K562 (cell line): ENCODE measurements around the gene RTBDN. TPM values are rescaled to one million over a fixed set of nuclear protein-coding genes. Genes with fewer than 3 reads are reported as not detected.

ENCODE experiments used
- CBX8 ChIP-seq: fragments of 200-600 bp; sonication (generic); IDR thresholded peaks from 2 replicates; pipeline ENCODE4 v1.6.1; 2012; ENCODE audit warnings: borderline replicate concordance, mixed run types, low read depth, mild to moderate bottlenecking, moderate library complexity, mixed read lengths, low read length, control low read depth, inconsistent platforms; ENCODE audit not compliant: poor library complexity, severe bottlenecking; ENCODE audit errors: extremely low read depth
- CC2D1A ChIP-seq: fragments of 450-650 bp; IDR thresholded peaks from 2 replicates; pipeline ENCODE4 v1.6.1; 2017; ENCODE audit warnings: mild to moderate bottlenecking
- CHAMP1 ChIP-seq: fragments of 450-650 bp; IDR thresholded peaks from 2 replicates; pipeline ENCODE4 v1.6.1; 2016; ENCODE audit warnings: mild to moderate bottlenecking
- FIP1L1 ChIP-seq: fragments of 200-400 bp; formaldehyde crosslinking; IDR thresholded peaks from 2 replicates; pipeline ENCODE4 v1.6.1; 2018; ENCODE audit warnings: mild to moderate bottlenecking, low read depth, low read length; ENCODE audit not compliant: poor library complexity, severe bottlenecking
- MAZ ChIP-seq, 2 experiments: fragments of 450-650 bp in 1 of 2; sonication (generic) in 1 of 2; formaldehyde crosslinking; IDR thresholded peaks in 1 of 2; conservative IDR thresholded peaks in 1 of 2; 2 replicates each; pipeline versions ENCODE4 v1.4.0 to v1.5.0; 2020; ENCODE audit warnings: mild to moderate bottlenecking in 1 of 2, missing genetic modification reagents in 1 of 2
- MBD1 ChIP-seq: fragments of 250-450 bp; sonication (Bioruptor Pico); IDR thresholded peaks from 2 replicates; pipeline ENCODE4 v1.8.0; 2022; ENCODE audit warnings: inconsistent platforms
- MCM2 ChIP-seq: fragments of 450-650 bp; IDR thresholded peaks from 2 replicates; pipeline ENCODE4 v1.6.1; 2017; ENCODE audit warnings: low read depth, mild to moderate bottlenecking
- MED1 ChIP-seq: sonication (generic); formaldehyde crosslinking; IDR thresholded peaks from 2 replicates; pipeline ENCODE4 v1.8.1; 2023; ENCODE audit warnings: missing genetic modification reagents, borderline replicate concordance
- PTTG1 ChIP-seq: fragments of 450-650 bp; IDR thresholded peaks from 2 replicates; pipeline ENCODE4 v1.6.1; 2016; ENCODE audit warnings: low read depth, mild to moderate bottlenecking, missing genetic modification characterization, missing compliant biosample characterization
- SMARCA5 ChIP-seq: fragments of 450-650 bp; IDR thresholded peaks from 2 replicates; pipeline ENCODE4 v1.6.1; 2016
- SMARCB1 ChIP-seq: IDR thresholded peaks from 2 replicates; pipeline ENCODE4 v1.6.1; 2011; ENCODE audit warnings: improper control_type of control experiment, low read depth; ENCODE audit not compliant: insufficient read length
- SNRNP70 ChIP-seq: fragments of 200-400 bp; formaldehyde crosslinking; optimal IDR thresholded peaks from 2 replicates; pipeline ENCODE3; 2017; ENCODE audit warnings: low read depth, low read length
- SRF ChIP-seq, 2 experiments: fragments of 250-450, 450-650 bp in 1 of 2; sonication (Bioruptor Pico) in 1 of 2; sonication (generic) in 1 of 2; formaldehyde crosslinking; IDR thresholded peaks; 2 replicates each; pipeline versions ENCODE4 v1.5.0 to v1.5.1; 2020 to 2022; ENCODE audit warnings: mild to moderate bottlenecking in 1 of 2, missing genetic modification reagents in 1 of 2
- U2AF2 ChIP-seq: fragments of 200-400 bp; formaldehyde crosslinking; optimal IDR thresholded peaks from 2 replicates; pipeline ENCODE3; 2017; ENCODE audit warnings: low read depth, mild to moderate bottlenecking, low read length
- ZFP36 ChIP-seq: fragments of 150-350 bp; IDR thresholded peaks from 2 replicates; pipeline ENCODE4 v1.6.1; 2018; ENCODE audit warnings: low read length, low read depth; ENCODE audit not compliant: partially characterized antibody
- ZNF778 ChIP-seq: fragments of 450-650 bp; formaldehyde crosslinking; IDR thresholded peaks from 2 replicates; pipeline ENCODE4 v1.4.0; 2020; ENCODE audit warnings: mild to moderate bottlenecking, moderate library complexity
- polyA plus RNA-seq, 8 experiments: library from polyadenylated mRNA; depleted of rRNA in 4 of 8; stranded (reverse) in 5 of 8; unstranded in 3 of 8; fragments of >200 nt; fragmentation: Nextera tagmentation in 2 of 8; fragmentation: Illumina TruSeq in 1 of 8; extraction: Ambion mirVana in 2 of 8; extraction: Trizol in 1 of 8; gene quantifications; 2 replicates each; pipeline versions ENCODE4 v1.2.1 to v1.2.3, GENCODE V29; 2011 to 2014; ENCODE audit warnings: inconsistent platforms in 1 of 8, missing spikeins in 1 of 8
- total RNA-seq, 7 experiments: library from RNA; depleted of rRNA in 6 of 7; stranded (reverse); fragments of >200 nt in 6 of 7; fragmentation: Illumina TruSeq in 2 of 7; extraction: Trizol in 2 of 7; gene quantifications; 2 replicates each; pipeline versions ENCODE4 v1.2.1 to v1.2.3, GENCODE V29; 2011 to 2021; ENCODE audit warnings: low replicate concordance in 1 of 7
- TF ChIP-seq, protein P1 (sequence below): fragments of 250-450 bp; sonication (Bioruptor Pico); IDR thresholded peaks from 2 replicates; pipeline ENCODE4 v1.5.0; 2021; ENCODE audit warnings: mild to moderate bottlenecking, borderline replicate concordance
- TF ChIP-seq, protein P2 (sequence below): IDR thresholded peaks from 3 replicates; pipeline ENCODE4 v1.6.1; 2011; ENCODE audit warnings: borderline replicate concordance, mild to moderate bottlenecking; ENCODE audit not compliant: insufficient read length, insufficient read depth

RTBDN gene
- total and polyA plus RNA-seq, 9 of the 15 experiments (the other 6 are each of a cell fraction or from before 2014, with no cell fraction given): 0.20 to 2.3 (median 0.72) TPM; not detected in 1

DNA sequence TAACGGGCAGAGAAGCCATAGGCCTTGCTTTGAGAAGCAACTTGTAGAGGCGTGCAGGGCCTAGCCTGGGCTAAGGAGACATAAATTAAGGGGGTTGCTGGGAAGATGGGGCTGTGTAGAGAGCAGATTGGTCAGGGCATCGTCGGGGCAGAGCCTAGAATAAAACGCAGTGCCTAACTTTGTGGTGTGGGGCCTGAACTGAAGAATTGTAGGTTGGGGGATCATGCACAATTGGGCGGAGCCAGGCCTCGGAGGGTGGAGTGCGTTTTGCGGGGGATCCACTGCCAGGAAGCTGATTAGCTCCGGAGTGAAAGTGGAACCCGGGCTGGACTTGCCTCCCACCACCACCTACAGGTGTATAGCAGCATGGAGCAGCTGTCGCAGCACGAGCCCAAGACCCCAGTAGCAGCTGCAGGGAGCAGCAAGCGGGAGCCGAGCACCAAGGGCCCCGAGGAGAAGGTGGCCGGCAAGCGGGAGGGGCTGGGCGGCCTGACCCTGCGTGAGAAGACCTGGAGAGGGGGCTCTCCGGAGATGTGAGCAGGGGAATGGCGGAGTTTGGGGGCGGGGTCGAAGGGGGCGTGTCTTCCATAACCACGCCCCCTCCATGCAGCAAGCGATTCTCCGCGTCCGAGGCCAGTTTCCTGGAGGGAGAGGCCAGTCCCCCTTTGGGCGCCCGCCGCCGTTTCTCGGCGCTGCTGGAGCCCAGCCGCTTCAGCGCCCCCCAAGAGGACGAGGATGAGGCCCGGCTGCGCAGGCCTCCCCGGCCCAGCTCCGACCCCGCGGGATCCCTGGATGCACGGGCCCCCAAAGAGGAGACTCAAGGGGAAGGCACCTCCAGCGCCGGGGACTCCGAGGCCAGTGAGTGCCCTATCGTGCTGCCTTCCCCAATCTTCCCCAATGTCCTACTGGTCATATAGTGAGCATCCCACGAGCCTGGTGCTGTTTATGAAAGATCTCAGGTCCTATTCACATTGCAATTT, 33.0 kb upstream of the RTBDN start (continued):
- TF ChIP-seq SNRNP70 (no peak), SMARCA5 (0 out of 2 replicates have a peak, but pooled peaks have one; percentile 46), MED1 (CRISPR knock-in tag) (no peak), SMARCB1 (no peak), SRF (CRISPR knock-in tag; IDR thresholded peaks at IDR 0.05) (0 out of 4 replicates have a peak, but pooled peaks of 1 of the 2 experiments have one; percentile 20), MCM2 (no peak), CHAMP1 (no peak), CC2D1A (no peak), ZNF778 (CRISPR knock-in tag) (no peak), ZFP36 (no peak), FIP1L1 (no peak), CBX8 (no peak), U2AF2 (no peak), MBD1 (CRISPR knock-in tag) (no peak), PTTG1 (tag) (no peak), MAZ (CRISPR knock-in tag; conservative IDR thresholded peaks at IDR 0.05 in 1 of 2, IDR thresholded peaks at IDR 0.05 in 1 of 2) (peak; percentile 77 to 84; a peak in 2 of 4 replicates)
- TF ChIP-seq, protein P1, sequence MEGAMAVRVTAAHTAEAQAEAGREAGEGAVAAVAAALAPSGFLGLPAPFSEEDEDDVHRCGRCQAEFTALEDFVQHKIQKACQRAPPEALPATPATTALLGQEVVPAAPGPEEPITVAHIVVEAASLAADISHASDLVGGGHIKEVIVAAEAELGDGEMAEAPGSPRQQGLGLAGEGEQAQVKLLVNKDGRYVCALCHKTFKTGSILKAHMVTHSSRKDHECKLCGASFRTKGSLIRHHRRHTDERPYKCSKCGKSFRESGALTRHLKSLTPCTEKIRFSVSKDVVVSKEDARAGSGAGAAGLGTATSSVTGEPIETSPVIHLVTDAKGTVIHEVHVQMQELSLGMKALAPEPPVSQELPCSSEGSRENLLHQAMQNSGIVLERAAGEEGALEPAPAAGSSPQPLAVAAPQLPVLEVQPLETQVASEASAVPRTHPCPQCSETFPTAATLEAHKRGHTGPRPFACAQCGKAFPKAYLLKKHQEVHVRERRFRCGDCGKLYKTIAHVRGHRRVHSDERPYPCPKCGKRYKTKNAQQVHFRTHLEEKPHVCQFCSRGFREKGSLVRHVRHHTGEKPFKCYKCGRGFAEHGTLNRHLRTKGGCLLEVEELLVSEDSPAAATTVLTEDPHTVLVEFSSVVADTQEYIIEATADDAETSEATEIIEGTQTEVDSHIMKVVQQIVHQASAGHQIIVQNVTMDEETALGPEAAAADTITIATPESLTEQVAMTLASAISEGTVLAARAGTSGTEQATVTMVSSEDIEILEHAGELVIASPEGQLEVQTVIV (CRISPR knock-in tag): no peak
- TF ChIP-seq, protein P2, sequence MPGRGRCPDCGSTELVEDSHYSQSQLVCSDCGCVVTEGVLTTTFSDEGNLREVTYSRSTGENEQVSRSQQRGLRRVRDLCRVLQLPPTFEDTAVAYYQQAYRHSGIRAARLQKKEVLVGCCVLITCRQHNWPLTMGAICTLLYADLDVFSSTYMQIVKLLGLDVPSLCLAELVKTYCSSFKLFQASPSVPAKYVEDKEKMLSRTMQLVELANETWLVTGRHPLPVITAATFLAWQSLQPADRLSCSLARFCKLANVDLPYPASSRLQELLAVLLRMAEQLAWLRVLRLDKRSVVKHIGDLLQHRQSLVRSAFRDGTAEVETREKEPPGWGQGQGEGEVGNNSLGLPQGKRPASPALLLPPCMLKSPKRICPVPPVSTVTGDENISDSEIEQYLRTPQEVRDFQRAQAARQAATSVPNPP: no peak
